ENCODE results near the gene TMEM187. TPM values are rescaled to one million over a fixed set of nuclear protein-coding genes. Genes with fewer than 3 reads are reported as not detected.
A peak's percentile ranks its signal among the peaks of the same experiment; 100 is the strongest.

Gene TMEM187
- total RNA-seq, 1 donor from 2014 or later, result 18.3 TPM

DNA sequence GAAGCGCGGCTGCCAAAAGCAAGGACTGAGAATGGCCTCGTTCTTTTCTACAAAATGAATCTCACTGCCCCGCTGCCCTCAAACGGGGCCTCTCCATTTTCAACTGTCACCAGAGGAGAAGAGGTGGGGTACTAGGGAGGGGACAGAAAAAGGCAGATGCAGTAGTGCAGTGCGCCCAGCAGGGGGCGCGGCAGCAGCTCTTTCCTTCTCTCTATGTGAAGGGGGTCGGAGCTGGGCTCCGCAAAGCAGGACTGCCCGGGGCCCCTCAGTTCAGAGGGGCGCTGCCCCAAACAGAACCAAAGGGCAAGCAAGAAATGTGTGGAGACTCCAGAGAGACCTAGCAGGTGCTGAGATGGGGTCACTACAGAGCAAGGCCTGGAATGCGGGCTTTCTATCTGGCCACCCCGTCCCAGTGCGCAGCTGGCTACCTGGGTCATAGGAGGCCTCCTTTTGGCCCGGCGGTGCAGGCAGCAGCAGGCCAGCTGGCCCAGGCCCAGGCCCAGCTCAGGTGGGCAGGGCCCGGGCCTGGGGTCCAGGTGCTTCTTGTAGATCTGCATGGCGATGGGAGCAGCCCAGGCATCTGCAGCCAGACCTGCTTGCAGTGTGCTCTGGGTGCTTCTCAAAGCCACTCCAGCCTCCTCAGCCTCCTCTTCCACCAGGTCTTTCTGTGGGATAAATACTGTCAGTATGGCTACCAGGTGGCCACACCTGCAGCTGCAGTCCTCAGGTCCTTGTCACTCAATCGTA, 41.2 kb downstream of the TMEM187 start:
- TF ChIP-seq CTCF (IDR thresholded peaks at IDR 0.05), result peak; percentile 95
- Mint-ChIP-seq H3K36me3 (ENCODE audit: low read depth) (peaks cover 6% of the 10 kb centered on the region), H3K4me1 (ENCODE audit: low read depth) (peaks cover 7% of the 10 kb centered on the region), H3K27me3 (ENCODE audit: low read depth) (no peaks in the 10 kb centered on the region), H3K27ac (ENCODE audit: unreplicated experiment) (no peak overlapping the region), H3K9me3 (ENCODE audit: low read depth) (no peaks in the 10 kb centered on the region), H3K4me3 (ENCODE audit: unreplicated experiment) (no peak overlapping the region)
- DNase-seq (ENCODE audit: low spot score), result no peak

GRCh38 chrX:154014429-154015380, 42.2 kb downstream of the TMEM187 start:
- no peaks in the 10 kb centered on the region for H3K27me3 Mint-ChIP-seq (ENCODE audit: low read depth)
- TF ChIP-seq CTCF (IDR thresholded peaks at IDR 0.05), result no peak
- peaks cover 6% of the 10 kb centered on the region for H3K36me3 Mint-ChIP-seq (ENCODE audit: low read depth)
- H3K4me3 Mint-ChIP-seq (ENCODE audit: unreplicated experiment), result no peak overlapping the region
- no peak for DNase-seq (ENCODE audit: low spot score)
- peaks cover 9% of the 10 kb centered on the region for H3K4me1 Mint-ChIP-seq (ENCODE audit: low read depth)
- H3K9me3 Mint-ChIP-seq (ENCODE audit: low read depth), result no peaks in the 10 kb centered on the region
- H3K27ac Mint-ChIP-seq (ENCODE audit: unreplicated experiment), result no peak overlapping the region

DNA sequence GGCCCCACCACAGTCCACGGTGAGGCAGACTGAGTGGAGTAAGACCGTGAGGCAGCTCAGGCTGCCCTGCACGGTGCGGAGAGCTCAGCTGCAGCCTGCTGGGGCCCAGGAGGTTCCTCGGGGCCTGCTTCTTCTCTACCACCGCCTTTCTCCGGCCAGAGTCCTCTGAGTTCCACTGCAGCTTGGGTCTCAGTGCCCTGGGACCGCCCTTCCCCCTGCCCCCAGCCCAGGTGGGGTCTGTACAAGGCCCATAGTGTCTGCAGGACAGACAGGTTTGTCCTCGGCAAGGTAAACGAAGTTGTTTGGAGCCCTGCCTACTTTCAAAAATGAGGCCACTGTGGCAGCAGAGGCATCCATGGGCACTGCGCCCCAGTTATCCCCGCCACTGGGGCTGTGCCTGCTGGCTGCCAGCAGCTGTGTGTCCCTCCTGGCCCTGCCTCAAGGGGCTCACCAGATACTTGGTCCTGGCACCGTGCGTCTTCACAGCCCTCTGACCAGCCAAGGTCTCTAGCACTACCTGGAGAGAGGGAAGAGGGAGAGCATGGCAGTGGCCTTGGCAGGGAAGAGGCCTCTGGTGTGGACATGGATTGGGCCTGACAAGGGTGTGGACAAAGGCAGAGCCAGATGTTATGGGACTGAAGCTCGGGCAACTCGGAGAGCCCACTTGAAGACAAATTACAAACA, 43.2 kb downstream of the TMEM187 start:
- no peaks in the 10 kb centered on the region for H3K9me3 Mint-ChIP-seq (ENCODE audit: low read depth)
- peaks cover 6% of the 10 kb centered on the region for H3K36me3 Mint-ChIP-seq (ENCODE audit: low read depth)
- TF ChIP-seq CTCF (IDR thresholded peaks at IDR 0.05), result no peak

GRCh38 chrX:154016366-154017076, 44.0 kb downstream of the TMEM187 start:
- no peaks in the 10 kb centered on the region for H3K27me3 Mint-ChIP-seq (ENCODE audit: low read depth)
- no peaks in the 10 kb centered on the region for H3K9me3 Mint-ChIP-seq (ENCODE audit: low read depth)
- peaks cover 6% of the 10 kb centered on the region for H3K36me3 Mint-ChIP-seq (ENCODE audit: low read depth)
- H3K27ac Mint-ChIP-seq (ENCODE audit: unreplicated experiment), result no peak overlapping the region
- no peak for TF ChIP-seq CTCF (IDR thresholded peaks at IDR 0.05)
- H3K4me3 Mint-ChIP-seq (ENCODE audit: unreplicated experiment), result no peak overlapping the region
- peaks cover 20% of the 10 kb centered on the region for H3K4me1 Mint-ChIP-seq (ENCODE audit: low read depth)
- DNase-seq (ENCODE audit: low spot score), result no peak

More for the DNA sequence above, 43.2 kb downstream of the TMEM187 start:
- H3K27ac Mint-ChIP-seq (ENCODE audit: unreplicated experiment), result no peak overlapping the region
- no peaks in the 10 kb centered on the region for H3K27me3 Mint-ChIP-seq (ENCODE audit: low read depth)
- H3K4me3 Mint-ChIP-seq (ENCODE audit: unreplicated experiment), result no peak overlapping the region
- H3K4me1 Mint-ChIP-seq (ENCODE audit: low read depth), result peaks cover 14% of the 10 kb centered on the region
- no peak for DNase-seq (ENCODE audit: low spot score)

Data from chondrocyte (in vitro differentiated cells).